HCT116 (cell line): ENCODE data around the gene AMBP. TPM values are rescaled to one million over a fixed set of nuclear protein-coding genes. Genes with fewer than 3 reads are reported as not detected.

Source experiments
- ATAC-seq: fragments of 200-7000 bp; cut with Tn5 transposase; 2 replicates; pipeline ENCODE4 v1.9.1; 2020; ENCODE audit warnings: mild to moderate bottlenecking, moderate library complexity
- BruUV-seq: library from RNA; stranded (reverse); fragments of 400-500 nt; replicated peaks from 2 replicates; lab custom pipeline; 2021; lab: Mats Ljungman, UMichigan
- CTCF ChIA-PET: fragments of 300-600 bp; sonication (Branson Sonifier 250); formaldehyde crosslinking; loops from one replicate; lab custom pipeline; 2021; ENCODE audit warnings: antibody characterized with exemption; lab: Charles Lee
- POLR2A ChIA-PET: fragments of 300-600, 350-600 bp; sonication (Branson Sonifier 250); formaldehyde crosslinking; loops from one replicate; lab custom pipeline; 2021; ENCODE audit warnings: antibody characterized with exemption; lab: Charles Lee
- RAD21 ChIA-PET, 2 experiments: fragments of 300-600 bp; sonication (Branson Sonifier 250); formaldehyde crosslinking; loops; one replicate each; lab custom pipeline; 2023; ENCODE audit warnings: low total read pairs in 2 of 2; ENCODE audit not compliant: uncharacterized antibody in 2 of 2, unreplicated experiment in 2 of 2, low non-redundant PET in 1 of 2; lab: Charles Lee
- DNase-seq: peaks from one replicate; pipeline ENCODE4 v3.0.0-alpha.2; 2010; ENCODE audit warnings: low read depth, low spot score
- H2AFZ ChIP-seq: fragments of 200-600 bp; shearing (Covaris generic), sonication (generic); 2 replicates; pipeline ENCODE4 v1.6.1; 2017; ENCODE audit warnings: low read depth, mixed run types, mixed read lengths, antibody characterized with exemption, low read length; ENCODE audit not compliant: poor library complexity, severe bottlenecking
- H3K27ac ChIP-seq: 2 replicates; pipeline ENCODE4 v1.5.1; 2012; ENCODE audit warnings: low read depth, low read length
- H3K27me3 ChIP-seq: fragments of 200-600 bp; sonication (generic); 2 replicates; pipeline ENCODE4 v1.6.1; 2016; ENCODE audit warnings: mixed run types, low read length, mixed read lengths; ENCODE audit not compliant: insufficient read depth
- H3K36me3 ChIP-seq, 2 experiments: fragments of 200-500 bp in 1 of 2; fragments of 200-600 bp in 1 of 2; sonication (Bioruptor generic) in 1 of 2; sonication (generic) in 1 of 2; 2 replicates each; pipeline versions ENCODE4 v1.5.1 to v1.6.1; 2014 to 2016; ENCODE audit warnings: low read length in 2 of 2, inconsistent platforms in 1 of 2, mixed read lengths in 1 of 2, mixed run types in 1 of 2; ENCODE audit not compliant: insufficient read depth in 2 of 2, control insufficient read depth in 1 of 2
- H3K4me1 ChIP-seq, 2 experiments: fragments of 200-600 bp in 1 of 2; sonication (generic) in 1 of 2; 2 replicates each; pipeline versions ENCODE4 v1.5.1 to v1.6.1; 2012 to 2017; ENCODE audit warnings: low read length in 2 of 2, inconsistent platforms in 1 of 2, mild to moderate bottlenecking in 1 of 2, mixed read lengths in 1 of 2, mixed run types in 1 of 2, moderate library complexity in 1 of 2; ENCODE audit not compliant: insufficient read depth in 2 of 2, control insufficient read depth in 1 of 2
- H3K4me2 ChIP-seq: fragments of 200-600 bp; sonication (generic); 2 replicates; pipeline ENCODE4 v1.6.1; 2017; ENCODE audit warnings: mixed run types, low read length, mixed read lengths
- H3K4me3 ChIP-seq, 2 experiments: fragments of 200-600 bp in 1 of 2; sonication (generic) in 1 of 2; replicated peaks in 1 of 2; 2 replicates each; pipeline ENCODE4 v1.5.1; 2011 to 2016; ENCODE audit warnings: low read length in 2 of 2, control low read depth in 1 of 2, low read depth in 1 of 2, mild to moderate bottlenecking in 1 of 2, mixed read lengths in 1 of 2, mixed run types in 1 of 2
- H3K79me2 ChIP-seq: fragments of 200-600 bp; sonication (generic); 2 replicates; pipeline ENCODE4 v1.6.1; 2017; ENCODE audit warnings: mild to moderate bottlenecking, mixed run types, low read length, moderate library complexity, mixed read lengths; ENCODE audit not compliant: insufficient read depth
- H3K9ac ChIP-seq: fragments of 200-600 bp; sonication (generic); 2 replicates; pipeline ENCODE4 v1.6.1; 2016; ENCODE audit warnings: low read length, mixed read lengths
- H3K9me2 ChIP-seq: fragments of 200-600 bp; sonication (generic), shearing (Covaris generic); 2 replicates; pipeline ENCODE4 v1.6.1; 2017; ENCODE audit warnings: mixed run types, mild to moderate bottlenecking, moderate library complexity; ENCODE audit not compliant: insufficient read depth
- H3K9me3 ChIP-seq, 2 experiments: fragments of 200-500 bp in 1 of 2; fragments of 200-600 bp in 1 of 2; sonication (Bioruptor generic) in 1 of 2; sonication (generic) in 1 of 2; 2 replicates each; pipeline ENCODE4 v1.6.1; 2014 to 2017; ENCODE audit warnings: low read length in 2 of 2, mixed read lengths in 2 of 2, inconsistent platforms in 1 of 2, low read depth in 1 of 2, mild to moderate bottlenecking in 1 of 2, mixed run types in 1 of 2, moderate library complexity in 1 of 2; ENCODE audit not compliant: control insufficient read depth in 1 of 2, insufficient read depth in 1 of 2
- H4K20me1 ChIP-seq: fragments of 200-600 bp; sonication (generic), shearing (Covaris generic); 2 replicates; pipeline ENCODE4 v1.6.1; 2017; ENCODE audit warnings: mixed run types, mild to moderate bottlenecking, moderate library complexity; ENCODE audit not compliant: insufficient read depth
- POLR2A ChIP-seq: IDR thresholded peaks from 2 replicates; pipeline ENCODE4 v1.7.0; 2011; ENCODE audit warnings: borderline replicate concordance; ENCODE audit not compliant: insufficient read depth, insufficient read length; ENCODE audit errors: extremely low read depth
- POLR2AphosphoS5 ChIP-seq: IDR thresholded peaks from 2 replicates; pipeline ENCODE4 v1.6.1; 2011; ENCODE audit warnings: mild to moderate bottlenecking, low read depth, low read length, moderate library complexity
- ZBTB33 ChIP-seq: IDR thresholded peaks from 2 replicates; pipeline ENCODE4 v1.6.1; 2011; ENCODE audit warnings: mild to moderate bottlenecking, low read length, moderate library complexity; ENCODE audit not compliant: insufficient replicate concordance; ENCODE audit errors: extremely low read depth
- intact Hi-C: fragments of 100-400 bp; cut with micrococcal nuclease; formaldehyde crosslinking; loops from 2 replicates; pipeline ENCODE4 v1.10.0; 2022
- total RNA-seq: library from RNA; stranded (reverse); gene quantifications from one replicate; pipeline ENCODE4 v1.2.1, GENCODE V29; 2021; ENCODE audit not compliant: unreplicated experiment

AMBP gene
- total RNA-seq, 1 experiment from 2014 or later = 1.9 TPM

- peaks cover 3 to 4% of the 10 kb centered on the region in 2 experiments; a peak in 2 of 4 replicates for H3K9me3 ChIP-seq
- TF ChIP-seq POLR2A (no peak), POLR2AphosphoS5 (peak; percentile 26; the same call in 1 of the 2 replicates), ZBTB33 (no peak)
- no peaks in the 10 kb centered on the region for H3K79me2 ChIP-seq
- H3K4me3 ChIP-seq = peak overlapping the region; percentile 43 to 63
- POLR2A ChIA-PET = interaction anchor here (0.7 kb wide), 1 partner anchor 42 kb away, joined by 6 read pairs; no protein-coding TSS in a partner anchor
- H3K27ac ChIP-seq = peak overlapping the region; percentile 34; the same call in 1 of the 2 replicates
- no peaks in the 10 kb centered on the region for H3K9me2 ChIP-seq
- no peak overlapping the region for H2AFZ ChIP-seq
- CTCF ChIA-PET = interaction anchor here (0.7 to 1.5 kb wide), 3 partner anchors 10 to 169 kb away, joined by 3 to 6 read pairs (median 4); no protein-coding TSS in a partner anchor
- peak; percentile 23 for DNase-seq
- RAD21 ChIA-PET = interaction anchor here (0.6 to 0.7 kb wide), 4 partner anchors 9 to 749 kb away, joined by 6 to 7 read pairs (median 6); partner anchors contain the start of gene BSPRY (in 1 of the 2)
- peak; percentile 82 for ATAC-seq
- no peaks in the 10 kb centered on the region for H3K36me3 ChIP-seq
- BruUV-seq = no TSS peak
- H3K4me2 ChIP-seq = peak overlapping the region; percentile 83
- H3K27me3 ChIP-seq = no peaks in the 10 kb centered on the region
- H4K20me1 ChIP-seq = no peaks in the 10 kb centered on the region
- H3K9ac ChIP-seq = peak overlapping the region; percentile 35
- intact Hi-C loops = no loop called here
- peaks cover 0 to 9% of the 10 kb centered on the region in 2 experiments; a peak in 2 of 4 replicates for H3K4me1 ChIP-seq
Measured at GRCh38 chr9:114098021-114098935, 20.2 kb upstream of the AMBP start.
